B cell (primary cell): ENCODE data around the gene MPPE1.

Experiments used
- EZH2 ChIP-seq: IDR thresholded peaks from 2 replicates; pipeline ENCODE4 v1.6.1; 2012; ENCODE audit warnings: borderline replicate concordance, low read depth, mild to moderate bottlenecking, moderate library complexity, low read length; ENCODE audit not compliant: insufficient read depth, poor library complexity, severe bottlenecking
- TF ChIP-seq, protein P1 (sequence below): fragments of 200-600 bp; IDR thresholded peaks from one replicate; pipeline ENCODE4 v1.8.0; 2022; ENCODE audit warnings: antibody characterized with exemption, mild to moderate bottlenecking

DNA sequence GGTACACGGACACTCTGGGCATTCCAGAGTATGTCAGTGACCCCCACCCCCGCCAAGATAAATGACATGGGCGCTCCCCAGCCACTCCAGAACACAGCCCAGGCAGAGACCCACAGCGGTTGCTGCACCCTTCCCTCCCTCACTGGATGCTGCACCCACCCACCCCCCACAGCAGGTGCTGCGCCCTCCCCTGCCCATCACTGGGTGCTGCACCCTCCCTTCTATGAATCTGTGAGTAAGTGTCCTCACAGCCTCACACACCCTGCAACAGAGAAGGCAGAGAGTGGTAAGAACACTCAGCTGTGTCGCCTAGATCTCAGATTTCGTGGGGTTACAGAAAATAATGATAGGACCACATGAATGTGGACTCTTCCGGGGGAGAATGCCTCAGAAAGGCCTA, 33.4 kb downstream of the MPPE1 start:
- TF ChIP-seq, protein P1, sequence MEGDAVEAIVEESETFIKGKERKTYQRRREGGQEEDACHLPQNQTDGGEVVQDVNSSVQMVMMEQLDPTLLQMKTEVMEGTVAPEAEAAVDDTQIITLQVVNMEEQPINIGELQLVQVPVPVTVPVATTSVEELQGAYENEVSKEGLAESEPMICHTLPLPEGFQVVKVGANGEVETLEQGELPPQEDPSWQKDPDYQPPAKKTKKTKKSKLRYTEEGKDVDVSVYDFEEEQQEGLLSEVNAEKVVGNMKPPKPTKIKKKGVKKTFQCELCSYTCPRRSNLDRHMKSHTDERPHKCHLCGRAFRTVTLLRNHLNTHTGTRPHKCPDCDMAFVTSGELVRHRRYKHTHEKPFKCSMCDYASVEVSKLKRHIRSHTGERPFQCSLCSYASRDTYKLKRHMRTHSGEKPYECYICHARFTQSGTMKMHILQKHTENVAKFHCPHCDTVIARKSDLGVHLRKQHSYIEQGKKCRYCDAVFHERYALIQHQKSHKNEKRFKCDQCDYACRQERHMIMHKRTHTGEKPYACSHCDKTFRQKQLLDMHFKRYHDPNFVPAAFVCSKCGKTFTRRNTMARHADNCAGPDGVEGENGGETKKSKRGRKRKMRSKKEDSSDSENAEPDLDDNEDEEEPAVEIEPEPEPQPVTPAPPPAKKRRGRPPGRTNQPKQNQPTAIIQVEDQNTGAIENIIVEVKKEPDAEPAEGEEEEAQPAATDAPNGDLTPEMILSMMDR = no peak
- no peak for TF ChIP-seq EZH2
